Liver (tissue), 3 donors: ENCODE results near the gene MBD3L2.

ENCODE experiments used
- EGR1 ChIP-seq, 2 donors: IDR thresholded peaks; 2 replicates each; pipeline ENCODE4 v1.6.1; 2016 to 2018; ENCODE audit warnings: antibody characterized with exemption in 2 of 2, low read depth in 2 of 2
- JUND ChIP-seq, 2 donors: IDR thresholded peaks; 2 replicates each; pipeline ENCODE4 v1.6.1; 2016; ENCODE audit warnings: antibody characterized with exemption in 2 of 2
- SP1 ChIP-seq: IDR thresholded peaks from 2 replicates; pipeline ENCODE4 v1.6.1; 2018; ENCODE audit warnings: antibody characterized with exemption, mild to moderate bottlenecking
- TAF1 ChIP-seq: conservative IDR thresholded peaks from 2 replicates; pipeline ENCODE4 v1.6.1; 2016; ENCODE audit warnings: antibody characterized with exemption, mild to moderate bottlenecking
- TF ChIP-seq, protein P1 (sequence below): fragments of 150-350 bp; IDR thresholded peaks from 2 replicates; pipeline ENCODE4 v1.5.1; 2017; ENCODE audit warnings: improper control_type of control experiment, low read depth, low read length; ENCODE audit not compliant: missing input control
- TF ChIP-seq, protein P2 (sequence below): IDR thresholded peaks from 2 replicates; pipeline ENCODE4 v1.6.1; 2016; ENCODE audit warnings: antibody characterized with exemption, mild to moderate bottlenecking
- TF ChIP-seq, protein P3 (sequence below): IDR thresholded peaks from 2 replicates; pipeline ENCODE4 v1.6.1; 2016; ENCODE audit warnings: antibody characterized with exemption
- donor health status: healthy.
- donor health status: healthy.

DNA sequence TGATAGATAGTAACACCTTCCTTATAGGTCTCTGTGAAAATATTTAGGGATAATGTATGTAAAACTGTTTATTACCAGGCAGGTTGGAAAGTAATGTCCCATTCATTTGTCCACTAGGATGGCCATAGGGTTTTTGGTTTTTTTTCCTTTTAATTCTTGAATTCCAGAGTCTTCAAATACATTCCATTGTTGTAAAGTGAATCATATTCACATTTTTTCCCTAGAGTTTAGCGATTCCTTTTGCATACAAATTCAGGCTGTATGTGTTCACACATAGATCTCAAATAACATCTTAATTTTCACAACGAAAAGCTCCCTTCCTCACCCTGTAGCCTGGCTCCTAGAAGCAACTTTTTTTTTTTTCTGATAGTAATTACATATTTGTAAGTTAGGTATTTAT, 18.6 kb downstream of the MBD3L2 start:
- TF ChIP-seq, protein P1, sequence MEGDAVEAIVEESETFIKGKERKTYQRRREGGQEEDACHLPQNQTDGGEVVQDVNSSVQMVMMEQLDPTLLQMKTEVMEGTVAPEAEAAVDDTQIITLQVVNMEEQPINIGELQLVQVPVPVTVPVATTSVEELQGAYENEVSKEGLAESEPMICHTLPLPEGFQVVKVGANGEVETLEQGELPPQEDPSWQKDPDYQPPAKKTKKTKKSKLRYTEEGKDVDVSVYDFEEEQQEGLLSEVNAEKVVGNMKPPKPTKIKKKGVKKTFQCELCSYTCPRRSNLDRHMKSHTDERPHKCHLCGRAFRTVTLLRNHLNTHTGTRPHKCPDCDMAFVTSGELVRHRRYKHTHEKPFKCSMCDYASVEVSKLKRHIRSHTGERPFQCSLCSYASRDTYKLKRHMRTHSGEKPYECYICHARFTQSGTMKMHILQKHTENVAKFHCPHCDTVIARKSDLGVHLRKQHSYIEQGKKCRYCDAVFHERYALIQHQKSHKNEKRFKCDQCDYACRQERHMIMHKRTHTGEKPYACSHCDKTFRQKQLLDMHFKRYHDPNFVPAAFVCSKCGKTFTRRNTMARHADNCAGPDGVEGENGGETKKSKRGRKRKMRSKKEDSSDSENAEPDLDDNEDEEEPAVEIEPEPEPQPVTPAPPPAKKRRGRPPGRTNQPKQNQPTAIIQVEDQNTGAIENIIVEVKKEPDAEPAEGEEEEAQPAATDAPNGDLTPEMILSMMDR: no peak
- TF ChIP-seq SP1 (no peak), EGR1 (IDR thresholded peaks at IDR 0.05; ENCODE audit: low read depth in 2 of 2) (no peak), JUND (IDR thresholded peaks at IDR 0.05) (no peak), TAF1 (no peak)
- TF ChIP-seq, protein P2, sequence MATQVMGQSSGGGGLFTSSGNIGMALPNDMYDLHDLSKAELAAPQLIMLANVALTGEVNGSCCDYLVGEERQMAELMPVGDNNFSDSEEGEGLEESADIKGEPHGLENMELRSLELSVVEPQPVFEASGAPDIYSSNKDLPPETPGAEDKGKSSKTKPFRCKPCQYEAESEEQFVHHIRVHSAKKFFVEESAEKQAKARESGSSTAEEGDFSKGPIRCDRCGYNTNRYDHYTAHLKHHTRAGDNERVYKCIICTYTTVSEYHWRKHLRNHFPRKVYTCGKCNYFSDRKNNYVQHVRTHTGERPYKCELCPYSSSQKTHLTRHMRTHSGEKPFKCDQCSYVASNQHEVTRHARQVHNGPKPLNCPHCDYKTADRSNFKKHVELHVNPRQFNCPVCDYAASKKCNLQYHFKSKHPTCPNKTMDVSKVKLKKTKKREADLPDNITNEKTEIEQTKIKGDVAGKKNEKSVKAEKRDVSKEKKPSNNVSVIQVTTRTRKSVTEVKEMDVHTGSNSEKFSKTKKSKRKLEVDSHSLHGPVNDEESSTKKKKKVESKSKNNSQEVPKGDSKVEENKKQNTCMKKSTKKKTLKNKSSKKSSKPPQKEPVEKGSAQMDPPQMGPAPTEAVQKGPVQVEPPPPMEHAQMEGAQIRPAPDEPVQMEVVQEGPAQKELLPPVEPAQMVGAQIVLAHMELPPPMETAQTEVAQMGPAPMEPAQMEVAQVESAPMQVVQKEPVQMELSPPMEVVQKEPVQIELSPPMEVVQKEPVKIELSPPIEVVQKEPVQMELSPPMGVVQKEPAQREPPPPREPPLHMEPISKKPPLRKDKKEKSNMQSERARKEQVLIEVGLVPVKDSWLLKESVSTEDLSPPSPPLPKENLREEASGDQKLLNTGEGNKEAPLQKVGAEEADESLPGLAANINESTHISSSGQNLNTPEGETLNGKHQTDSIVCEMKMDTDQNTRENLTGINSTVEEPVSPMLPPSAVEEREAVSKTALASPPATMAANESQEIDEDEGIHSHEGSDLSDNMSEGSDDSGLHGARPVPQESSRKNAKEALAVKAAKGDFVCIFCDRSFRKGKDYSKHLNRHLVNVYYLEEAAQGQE: no peak
- TF ChIP-seq, protein P3, sequence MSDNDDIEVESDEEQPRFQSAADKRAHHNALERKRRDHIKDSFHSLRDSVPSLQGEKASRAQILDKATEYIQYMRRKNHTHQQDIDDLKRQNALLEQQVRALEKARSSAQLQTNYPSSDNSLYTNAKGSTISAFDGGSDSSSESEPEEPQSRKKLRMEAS: no peak
